HG02884 (cell line): ENCODE data around the gene MBD3L2.
"Not testable (repeated sequence)": the region's sequence is repeated elsewhere in the genome, so short reads cannot be mapped to it uniquely, and the experiment has no call there.

Experiments
- ATAC-seq: cut with Tn5 transposase; IDR thresholded peaks from one replicate; pipeline ENCODE4 v1.9.1; 2021; ENCODE audit warnings: mild to moderate bottlenecking, moderate library complexity; ENCODE audit not compliant: unreplicated experiment

The MBD3L2 gene

DNA sequence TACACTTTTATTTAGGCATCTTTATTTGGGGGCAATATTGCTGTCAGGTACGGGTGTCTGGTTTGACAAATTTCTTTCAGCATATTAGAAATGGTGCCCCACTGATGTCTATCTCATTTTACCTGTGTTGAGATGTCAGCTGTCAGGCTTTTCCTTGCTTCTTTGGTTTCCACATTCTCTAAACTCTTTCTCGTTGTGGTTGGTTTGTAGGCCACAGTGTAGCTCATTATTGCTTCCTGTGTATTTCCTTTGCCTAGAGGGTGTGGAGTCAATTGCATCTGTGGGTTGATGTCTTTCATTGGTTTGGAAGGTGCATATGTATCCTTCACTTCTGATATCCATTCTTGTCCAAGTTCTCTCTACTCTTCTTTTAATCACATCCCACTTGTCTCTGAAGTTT, 10.9 kb downstream of the MBD3L2 start:
- ATAC-seq = not testable (repeated sequence)

DNA sequence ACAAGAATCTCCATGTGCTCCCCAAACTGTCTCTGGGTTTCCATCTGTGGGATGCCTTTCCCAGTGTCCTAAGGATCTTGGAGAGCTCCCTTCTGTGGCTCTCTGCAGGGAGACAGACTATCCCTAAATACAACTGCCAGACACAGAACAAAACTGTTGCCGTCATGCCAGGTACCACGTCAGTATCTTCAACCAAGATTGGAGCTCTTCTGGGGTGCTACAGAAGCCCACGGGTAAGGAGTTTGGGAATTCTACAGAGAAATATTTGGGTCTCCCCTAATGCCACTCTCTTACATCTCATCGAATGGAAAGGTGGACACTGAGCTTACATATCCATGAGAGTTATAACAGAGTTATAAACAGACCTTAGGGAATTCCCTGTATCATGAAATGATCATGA, 14.2 kb downstream of the MBD3L2 start:
- no peak for ATAC-seq

DNA sequence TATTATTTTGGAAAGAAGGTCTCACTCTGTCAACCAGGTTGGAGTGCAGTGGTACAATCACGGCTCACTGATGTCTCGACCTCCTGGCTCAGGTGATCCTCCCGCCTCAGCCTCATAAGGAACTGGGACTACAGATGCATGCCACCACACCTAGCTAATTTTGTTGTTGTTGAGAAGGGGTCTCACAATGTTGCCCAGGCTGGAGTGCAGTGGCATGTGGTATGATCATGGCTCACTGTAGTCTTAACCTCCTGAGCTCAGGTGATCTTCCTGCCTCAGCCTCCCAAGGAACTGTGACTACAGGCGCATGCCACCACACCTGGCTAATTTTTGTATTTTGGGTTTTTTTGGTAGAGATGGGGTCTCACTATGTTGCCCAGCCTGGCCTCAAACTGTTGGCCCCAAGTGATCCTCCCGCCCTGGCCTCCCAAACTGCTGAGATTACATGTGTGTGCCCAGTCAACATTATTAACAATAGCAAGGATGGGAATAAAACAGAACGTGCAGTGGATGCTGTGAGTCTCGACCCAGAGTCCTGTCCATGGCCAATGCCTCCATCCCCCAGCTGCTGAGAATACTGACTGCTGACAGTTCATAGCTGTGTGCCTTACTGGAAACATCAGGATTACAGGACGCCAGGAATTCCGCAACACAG, 14.8 kb downstream of the MBD3L2 start:
- ATAC-seq = no peak

DNA sequence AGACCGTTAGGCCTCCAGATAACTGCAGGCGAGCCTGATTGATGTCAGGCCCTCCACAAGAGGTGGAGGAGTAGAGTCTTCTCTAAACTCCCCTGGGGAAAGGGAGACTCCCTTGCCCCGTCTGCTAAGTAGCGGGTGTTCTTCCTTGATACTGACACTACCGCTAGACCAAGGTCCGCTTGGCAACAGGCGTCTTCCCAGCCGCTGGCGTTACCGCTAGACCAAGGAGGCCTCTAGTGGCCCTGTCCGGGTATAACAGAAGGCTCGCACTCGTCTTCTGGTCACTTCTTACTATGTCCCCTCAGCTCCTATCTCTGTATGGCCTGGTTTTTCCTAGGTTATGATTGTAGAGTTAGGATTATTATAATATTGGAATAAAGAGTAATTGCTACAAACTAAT, 18.0 kb downstream of the MBD3L2 start:
- not testable (repeated sequence) for ATAC-seq

DNA sequence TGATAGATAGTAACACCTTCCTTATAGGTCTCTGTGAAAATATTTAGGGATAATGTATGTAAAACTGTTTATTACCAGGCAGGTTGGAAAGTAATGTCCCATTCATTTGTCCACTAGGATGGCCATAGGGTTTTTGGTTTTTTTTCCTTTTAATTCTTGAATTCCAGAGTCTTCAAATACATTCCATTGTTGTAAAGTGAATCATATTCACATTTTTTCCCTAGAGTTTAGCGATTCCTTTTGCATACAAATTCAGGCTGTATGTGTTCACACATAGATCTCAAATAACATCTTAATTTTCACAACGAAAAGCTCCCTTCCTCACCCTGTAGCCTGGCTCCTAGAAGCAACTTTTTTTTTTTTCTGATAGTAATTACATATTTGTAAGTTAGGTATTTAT, 18.6 kb downstream of the MBD3L2 start:
- no peak for ATAC-seq

DNA sequence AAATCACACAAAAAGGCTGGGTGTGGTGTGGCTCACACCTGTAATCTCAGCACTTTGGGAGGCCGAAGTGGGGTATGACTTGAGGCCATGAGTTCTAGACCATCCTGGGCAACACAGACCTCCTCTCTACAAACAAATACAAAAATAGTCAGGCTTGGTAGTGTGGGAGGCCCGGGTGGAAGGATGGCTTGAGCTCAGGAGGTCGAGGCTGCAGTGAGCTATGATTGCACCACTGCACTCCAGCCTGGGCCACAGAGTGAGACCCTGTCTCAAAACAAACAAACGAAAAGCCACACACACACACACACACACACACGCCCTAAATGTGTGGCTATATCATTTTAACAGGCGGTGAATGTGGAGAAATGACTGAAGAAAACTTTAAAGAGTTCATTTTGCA, 19.5 kb downstream of the MBD3L2 start:
- ATAC-seq = no peak

DNA sequence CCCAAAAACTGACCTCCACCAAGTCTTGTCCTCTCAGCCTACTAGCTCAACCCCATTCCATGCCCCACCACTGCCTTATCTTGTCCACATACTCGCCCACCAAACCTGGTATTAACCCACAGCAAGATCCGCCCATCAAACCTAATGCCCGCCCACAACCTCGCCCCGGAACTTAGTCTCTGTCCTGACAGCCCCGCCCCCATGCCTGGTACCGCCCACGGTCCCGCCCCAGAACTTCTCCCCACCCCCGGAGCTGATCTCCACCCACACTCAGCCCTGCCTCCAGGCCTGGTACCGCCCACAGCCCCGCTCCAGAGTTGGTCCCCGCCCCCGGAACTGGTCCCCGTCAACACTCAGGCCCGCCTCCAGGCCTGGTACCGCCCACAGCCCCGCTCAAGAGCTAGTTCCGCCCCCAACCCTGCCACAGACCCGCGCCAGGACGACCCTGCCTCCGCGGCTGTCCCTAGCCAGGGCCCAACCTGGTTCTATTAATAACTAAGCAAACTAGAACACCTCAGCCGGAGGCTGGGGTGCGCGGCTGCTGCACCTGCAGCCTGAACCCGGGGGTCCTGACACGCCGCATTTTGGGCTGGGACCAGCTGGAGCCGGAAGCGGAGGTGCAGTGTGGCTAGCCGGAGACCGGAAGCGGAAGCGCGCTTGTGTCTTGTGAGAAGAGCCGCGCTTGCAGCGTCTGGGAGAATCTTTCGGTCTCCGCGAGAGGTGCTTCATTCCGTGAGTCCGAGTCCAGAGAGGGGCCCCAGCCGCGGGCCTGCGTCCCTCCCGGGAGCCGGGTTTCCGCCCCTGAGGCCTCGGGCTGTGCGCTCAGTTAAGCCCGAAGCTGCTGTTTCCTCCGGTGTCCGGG, 20.2 kb downstream of the MBD3L2 start, which contains the start of gene ZNF557:
Gene ZNF557, plus strand, starts transcription at position 662 of the 862 bp plus-strand sequence. CDS start 5,372 bp downstream, outside the sequence.
- ATAC-seq = peak; percentile 84

DNA sequence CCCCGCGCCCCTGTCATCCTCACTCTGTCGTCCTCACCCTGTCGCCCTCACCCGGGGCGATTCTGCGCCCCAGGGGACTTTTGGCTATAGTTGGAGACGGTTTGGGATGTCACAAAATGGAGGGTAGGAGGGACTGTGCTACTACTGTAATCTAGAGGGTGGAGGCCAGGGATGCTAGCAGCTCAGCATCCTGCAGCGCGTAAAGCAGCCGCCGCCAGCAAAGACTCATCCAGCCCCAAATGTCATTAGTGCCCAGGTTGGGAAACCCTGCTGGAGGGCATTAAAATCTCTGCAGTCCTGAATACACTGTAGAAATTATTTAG, 20.7 kb downstream of the MBD3L2 start:
- no peak for ATAC-seq

DNA sequence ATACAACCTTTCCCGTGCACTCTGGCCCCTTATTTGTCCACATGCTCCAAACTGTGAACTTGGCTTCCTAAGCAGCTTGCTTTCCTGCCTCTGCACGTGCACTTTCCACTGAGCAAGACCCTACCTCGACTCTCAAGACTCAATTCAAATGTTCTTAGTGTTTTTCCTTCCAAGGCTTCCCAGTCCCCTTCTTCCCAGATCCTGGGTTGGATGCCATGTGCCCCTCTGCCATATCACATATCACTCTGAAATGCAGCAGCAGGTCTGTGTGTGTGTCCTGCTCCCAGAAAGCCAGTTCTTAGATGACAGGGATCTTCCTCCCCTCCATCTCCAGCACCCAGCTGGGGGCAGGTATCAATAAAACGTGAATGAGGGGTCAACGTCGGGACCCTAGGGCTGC, 23.4 kb downstream of the MBD3L2 start:
- no peak for ATAC-seq

DNA sequence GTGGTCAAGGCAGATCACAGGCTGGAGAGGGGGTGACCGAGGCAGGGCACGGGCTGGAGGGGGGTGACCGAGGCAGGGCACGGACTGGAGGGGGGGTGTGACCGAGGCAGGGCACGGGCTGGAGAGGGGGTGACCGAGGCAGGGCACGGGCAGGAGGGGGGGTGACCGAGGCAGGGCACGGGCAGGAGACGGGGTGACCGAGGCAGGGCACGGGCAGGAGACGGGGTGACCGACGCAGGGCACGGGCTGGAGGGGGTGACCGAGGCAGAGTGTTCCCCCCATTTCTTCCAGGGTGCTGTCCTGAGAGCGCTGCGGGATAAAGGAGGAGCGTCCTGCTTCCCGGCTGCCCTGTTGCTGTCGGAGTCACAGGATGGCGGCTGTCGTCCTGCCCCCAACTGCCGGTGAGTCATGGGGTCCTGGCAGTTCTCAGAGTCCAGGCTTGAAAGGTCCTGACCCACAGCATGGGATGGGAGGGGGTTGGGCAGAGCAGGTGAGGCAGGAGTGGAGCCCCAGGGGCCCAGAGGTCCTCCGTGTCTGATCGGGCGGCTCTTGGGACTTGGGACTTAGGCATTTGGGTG, 25.7 kb downstream of the MBD3L2 start:
- no peak for ATAC-seq

DNA sequence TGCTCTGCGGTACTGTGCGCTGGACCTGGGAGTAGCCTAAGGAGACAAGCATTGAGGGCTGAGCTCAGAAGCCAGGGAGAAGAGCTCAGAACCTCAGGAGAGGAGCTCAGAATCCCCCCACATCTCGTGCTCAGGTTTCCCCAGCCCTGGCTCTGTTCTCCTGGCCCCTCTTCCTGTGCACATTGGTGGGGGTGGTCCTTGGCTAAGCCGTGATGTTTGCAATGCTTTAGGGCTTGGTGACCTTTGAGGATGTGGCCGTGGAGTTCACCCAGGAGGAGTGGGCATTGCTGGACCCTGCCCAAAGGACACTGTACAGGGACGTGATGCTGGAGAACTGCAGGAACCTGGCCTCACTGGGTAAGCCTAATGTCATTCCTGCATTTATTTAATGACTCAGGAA, 27.0 kb downstream of the MBD3L2 start:
- ATAC-seq = no peak

DNA sequence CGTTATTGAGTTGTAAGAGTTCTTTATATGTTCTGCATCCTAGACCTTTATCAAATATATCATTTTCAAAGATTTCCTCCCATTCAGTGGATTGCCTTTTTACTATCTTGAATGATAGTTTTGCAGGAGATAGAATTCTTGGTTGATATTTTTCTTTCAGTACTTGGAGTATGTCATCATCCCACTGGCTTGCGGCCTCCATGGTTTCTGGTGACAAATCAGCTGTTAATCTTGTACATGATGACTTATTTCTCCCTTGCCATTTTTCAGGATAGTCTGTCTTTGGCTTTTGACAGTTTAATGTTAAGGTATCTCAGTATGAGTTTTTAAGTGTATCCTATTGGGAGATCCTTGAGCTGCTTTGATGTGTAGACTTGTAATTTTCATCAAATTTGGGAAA, 28.9 kb downstream of the MBD3L2 start:
- ATAC-seq = no peak

DNA sequence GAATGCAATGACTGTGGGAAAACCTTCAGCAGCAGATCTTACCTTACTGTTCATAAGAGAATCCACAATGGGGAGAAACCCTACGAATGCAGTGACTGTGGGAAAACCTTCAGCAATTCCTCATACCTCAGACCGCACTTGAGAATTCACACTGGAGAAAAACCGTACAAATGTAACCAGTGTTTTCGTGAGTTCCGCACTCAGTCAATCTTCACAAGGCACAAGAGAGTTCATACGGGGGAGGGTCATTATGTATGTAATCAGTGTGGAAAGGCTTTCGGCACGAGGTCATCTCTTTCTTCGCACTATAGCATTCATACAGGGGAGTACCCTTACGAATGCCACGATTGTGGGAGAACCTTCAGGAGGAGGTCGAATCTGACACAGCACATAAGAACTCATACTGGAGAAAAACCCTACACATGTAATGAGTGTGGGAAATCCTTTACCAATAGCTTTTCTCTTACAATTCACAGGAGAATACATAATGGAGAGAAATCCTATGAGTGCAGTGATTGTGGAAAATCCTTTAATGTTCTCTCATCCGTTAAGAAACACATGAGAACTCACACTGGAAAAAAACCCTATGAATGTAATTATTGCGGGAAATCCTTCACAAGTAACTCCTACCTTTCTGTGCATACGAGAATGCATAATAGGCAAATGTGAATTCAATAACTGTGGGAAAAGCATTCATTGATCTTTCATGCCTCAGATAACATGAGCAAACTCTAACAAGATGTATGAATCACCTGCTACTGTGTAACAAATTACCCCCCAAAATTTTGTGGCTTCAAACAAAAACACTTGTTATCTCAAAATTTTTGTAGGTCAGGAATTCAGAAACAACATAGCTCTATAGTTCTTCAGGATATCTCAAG, 34.2 kb downstream of the MBD3L2 start:
- no peak for ATAC-seq

DNA sequence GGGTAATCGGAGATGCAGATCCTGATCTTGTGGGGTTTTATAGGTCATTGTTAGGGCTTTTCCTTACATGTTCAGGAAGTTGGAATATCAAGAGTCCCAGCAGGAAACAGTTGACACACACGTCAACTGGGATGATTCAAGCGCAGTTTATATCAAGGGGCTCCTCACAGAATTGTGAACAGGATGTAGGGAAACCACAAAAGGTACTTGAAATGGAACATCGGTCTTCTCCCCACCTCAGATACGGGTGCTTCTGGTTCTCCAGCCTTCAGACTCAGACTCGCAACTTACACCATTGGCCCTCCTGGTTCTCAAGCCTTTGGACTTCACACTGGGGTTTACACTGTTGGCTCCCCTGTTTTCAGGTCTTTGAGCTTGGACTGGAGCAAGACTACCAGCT, 39.9 kb downstream of the MBD3L2 start:
- ATAC-seq = no peak

DNA sequence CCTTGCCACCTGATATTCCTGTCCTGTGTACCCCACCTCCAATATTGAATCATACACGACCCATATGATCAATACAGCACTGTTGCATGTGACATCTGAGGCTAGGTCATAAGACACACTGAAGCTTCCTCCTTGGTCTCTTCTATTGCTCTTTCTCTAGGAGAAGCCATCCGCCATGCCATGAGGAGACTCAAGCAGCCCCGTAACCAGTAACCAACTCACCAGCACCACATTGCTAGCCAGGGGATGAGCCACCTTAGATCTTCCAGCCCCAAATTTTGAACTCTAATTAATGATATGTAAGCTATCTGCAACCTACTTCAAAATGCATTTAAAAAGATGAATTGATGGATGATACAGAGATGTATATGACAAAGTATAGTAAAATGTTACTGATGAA, 49.0 kb downstream of the MBD3L2 start:
- no peak for ATAC-seq

DNA sequence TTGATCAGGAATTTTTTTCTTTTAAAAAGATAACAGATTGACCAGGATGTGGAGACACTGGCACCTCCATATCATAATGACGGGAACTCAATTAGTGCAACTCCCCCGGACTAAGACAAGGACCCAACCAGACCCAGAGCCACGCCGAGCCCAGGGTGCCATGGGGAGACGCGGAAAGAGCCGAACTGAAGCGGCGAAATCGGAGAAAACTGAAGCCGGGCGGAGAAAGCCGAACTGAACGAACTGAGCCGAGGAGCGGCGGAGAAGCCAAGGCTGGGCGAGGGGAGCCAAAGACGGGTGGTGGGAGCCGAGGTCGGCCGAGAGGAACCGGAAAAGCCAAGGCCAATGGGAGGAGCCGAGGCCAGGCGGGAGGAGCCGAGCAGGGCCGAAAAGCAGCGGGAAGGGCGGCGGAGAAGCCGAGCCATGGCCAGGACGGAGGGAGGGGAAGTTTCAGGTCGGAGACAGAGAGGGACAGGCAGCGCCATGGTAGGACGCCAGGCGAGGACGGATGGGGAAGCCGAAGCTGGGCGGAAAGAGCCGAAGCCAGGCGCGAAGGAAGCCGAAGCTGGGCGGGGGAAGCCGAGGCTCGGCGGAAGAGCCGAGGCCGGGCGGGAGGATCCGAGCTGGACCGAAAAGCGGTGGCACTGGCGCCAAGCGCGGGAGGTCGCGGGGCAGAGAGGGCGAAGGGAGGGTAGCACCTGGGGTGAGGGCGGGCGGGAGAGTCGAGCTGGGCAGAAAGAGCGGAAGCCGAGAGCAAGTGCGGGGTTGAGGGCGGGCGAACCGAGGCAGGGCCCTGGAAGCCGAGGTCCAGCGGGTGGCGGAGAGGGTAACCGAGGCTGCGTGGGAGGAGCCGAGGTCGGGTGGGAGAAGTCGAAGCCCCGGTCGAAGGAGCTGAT, 49.8 kb downstream of the MBD3L2 start:
- peak; percentile 84 for ATAC-seq

DNA sequence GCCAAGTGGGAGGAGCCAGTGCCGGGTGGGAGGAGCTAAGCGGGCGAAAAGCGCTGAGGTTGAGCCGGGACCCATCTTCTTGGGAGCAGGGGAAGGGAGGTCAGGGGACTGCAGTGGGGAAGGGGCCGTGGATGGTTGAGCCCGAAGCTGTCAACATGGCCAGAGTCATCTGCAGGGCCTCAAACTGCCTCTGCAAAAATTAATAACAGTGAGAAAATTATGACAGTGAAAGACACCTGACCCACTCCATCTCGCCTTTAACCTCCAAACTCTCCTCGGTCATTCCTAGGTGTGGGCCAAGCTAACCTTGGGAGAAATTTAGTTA, 50.4 kb downstream of the MBD3L2 start:
- ATAC-seq = no peak
